Muscle layer of duodenum (tissue), 2 donors: Measurements from ENCODE around the gene RRBP1.

ENCODE experiments used
- H3K27ac ChIP-seq: one replicate; pipeline ENCODE4 v1.7.0; 2013; ENCODE audit warnings: mild to moderate bottlenecking, low read length
- H3K27me3 ChIP-seq: one replicate; pipeline ENCODE4 v1.7.0; 2013; ENCODE audit warnings: low read depth, mild to moderate bottlenecking, control low read depth, low read length
- H3K36me3 ChIP-seq, 2 donors: one replicate each; pipeline ENCODE4 v1.7.0; 2013; ENCODE audit warnings: low read length in 2 of 2, control low read depth in 1 of 2, mild to moderate bottlenecking in 1 of 2; ENCODE audit not compliant: insufficient read depth in 2 of 2, control insufficient read depth in 1 of 2
- H3K4me1 ChIP-seq, 2 donors: one replicate each; pipeline ENCODE4 v1.7.0; 2013; ENCODE audit warnings: low read length in 2 of 2, mild to moderate bottlenecking in 2 of 2, control low read depth in 1 of 2, moderate library complexity in 1 of 2; ENCODE audit not compliant: insufficient read depth in 2 of 2, control insufficient read depth in 1 of 2
- H3K4me3 ChIP-seq, 2 donors: one replicate each; pipeline ENCODE4 v1.7.0; 2013; ENCODE audit warnings: low read length in 2 of 2, low read depth in 1 of 2, mild to moderate bottlenecking in 1 of 2
- H3K9me3 ChIP-seq, 2 donors: one replicate each; pipeline ENCODE4 v1.7.0; 2013; ENCODE audit warnings: low read length in 2 of 2, control low read depth in 1 of 2, mild to moderate bottlenecking in 1 of 2; ENCODE audit not compliant: control insufficient read depth in 1 of 2
- donor health status: healthy.

The RRBP1 gene

DNA sequence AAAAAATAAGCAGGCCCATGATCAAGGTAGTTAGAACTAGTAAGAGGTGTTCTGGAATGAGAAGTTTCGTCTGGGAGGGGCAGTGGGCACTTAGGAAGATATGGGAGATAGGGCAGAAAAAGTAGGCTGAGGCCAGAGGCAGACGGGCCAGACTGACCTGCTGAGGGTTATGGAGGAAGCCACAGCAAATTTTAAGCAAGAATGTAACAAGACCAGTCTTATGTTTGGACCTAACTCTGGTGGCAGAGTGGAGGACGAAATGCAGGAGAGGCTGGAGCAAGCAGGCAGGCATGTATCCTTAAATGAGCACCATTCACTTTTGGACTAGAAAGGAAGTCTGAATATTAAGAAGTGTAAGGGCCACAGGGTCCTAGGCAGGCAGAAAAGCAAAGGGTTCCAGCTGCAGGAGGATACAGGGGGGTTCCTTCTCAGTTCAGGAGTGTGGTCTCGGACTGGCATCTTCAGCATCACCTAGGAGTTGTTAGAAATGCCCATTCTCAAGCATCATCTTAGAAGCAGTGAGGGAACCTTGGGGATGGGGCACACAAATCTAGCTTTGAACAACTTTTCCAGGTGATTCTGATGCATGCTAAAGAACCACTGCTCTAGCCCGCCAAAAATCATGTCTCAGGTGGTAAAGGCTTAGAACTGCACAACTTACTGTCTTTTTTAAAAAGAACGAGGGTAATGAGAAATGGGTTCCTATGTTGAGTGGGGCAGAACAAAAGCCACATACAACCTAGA is 113.8 kb downstream of the RRBP1 start:
- H3K4me1 ChIP-seq: peaks cover 0 to 11% of the 10 kb centered on the region in 2 donors
- peak overlapping the region; percentile 90 for H3K27ac ChIP-seq
- peak overlapping the region; percentile 49 to 82 for H3K4me3 ChIP-seq
- no peaks in the 10 kb centered on the region for H3K9me3 ChIP-seq
- H3K27me3 ChIP-seq: no peaks in the 10 kb centered on the region
- H3K36me3 ChIP-seq: peaks cover 0 to 11% of the 10 kb centered on the region in 2 donors

GRCh38 chr20:17566345-17566744 is 115.7 kb downstream of the RRBP1 start:
- H3K4me1 ChIP-seq: peaks cover 0 to 8% of the 10 kb centered on the region in 2 donors
- no peaks in the 10 kb centered on the region for H3K27me3 ChIP-seq
- peaks cover 0 to 14% of the 10 kb centered on the region in 2 donors for H3K36me3 ChIP-seq
- no peaks in the 10 kb centered on the region for H3K9me3 ChIP-seq
- H3K27ac ChIP-seq: no peak overlapping the region
- no peak overlapping the region for H3K4me3 ChIP-seq

DNA sequence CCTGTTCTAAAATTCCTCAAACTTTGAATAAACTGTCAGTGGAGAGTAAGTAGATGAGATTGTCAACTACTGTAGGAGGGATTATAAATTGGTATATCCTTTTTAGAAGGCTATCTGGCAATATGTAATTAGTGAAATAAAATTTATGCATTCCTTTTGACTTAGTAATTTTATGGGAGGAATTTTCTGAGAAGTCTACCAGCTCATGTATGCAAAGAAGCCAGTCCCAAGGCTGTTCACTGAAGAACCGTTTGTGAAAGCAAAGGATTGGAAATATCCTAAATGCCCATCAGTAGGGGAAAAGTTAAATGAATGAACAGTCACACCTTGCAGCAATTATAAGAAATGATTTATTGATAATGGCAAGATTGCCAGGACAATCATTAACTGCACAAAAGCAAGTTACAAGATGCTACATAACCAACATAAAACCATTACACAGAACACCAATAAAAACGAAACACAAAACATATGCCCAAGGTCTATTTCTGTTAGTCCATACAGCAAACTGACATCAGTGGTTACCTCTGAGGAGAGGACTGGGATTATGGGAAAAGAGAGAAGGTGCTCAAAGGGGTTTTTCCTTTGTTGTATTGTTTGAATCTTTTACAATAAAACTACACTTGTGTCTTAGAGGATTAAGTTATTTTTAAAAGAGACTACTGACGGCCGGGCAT is 116.7 kb downstream of the RRBP1 start:
- no peaks in the 10 kb centered on the region for H3K27me3 ChIP-seq
- H3K36me3 ChIP-seq: peaks cover 0 to 9% of the 10 kb centered on the region in 2 donors
- no peak overlapping the region for H3K4me3 ChIP-seq
- peaks cover 0 to 12% of the 10 kb centered on the region in 2 donors for H3K4me1 ChIP-seq
- H3K27ac ChIP-seq: no peak overlapping the region
- no peaks in the 10 kb centered on the region for H3K9me3 ChIP-seq
